Measurements from ENCODE around the gene PLAC9.

PLAC9 gene

GRCh38 chr10:80177781-80178636, 45.5 kb downstream of the PLAC9 start:
- peak; percentile 84 to 89 for DNase-seq
- WGBS (ENCODE audit: extremely low coverage, insufficient coverage, insufficient read length), result no CpG with 5 or more reads among the region's 12 CpGs

GRCh38 chr10:80182986-80183385, 50.5 kb downstream of the PLAC9 start:
- DNase-seq, result no peak
- no peak overlapping the region for H2BK120ac ChIP-seq (ENCODE audit: insufficient read depth, low read length, poor library complexity)
- no peak overlapping the region for H2BK12ac ChIP-seq (ENCODE audit: low read length)
- H3K27ac ChIP-seq (ENCODE audit: low read depth, low read length), result no peak overlapping the region
- H4K12ac ChIP-seq (ENCODE audit: low read depth, low read length), result no peak overlapping the region
- no peak overlapping the region for H2AK5ac ChIP-seq (ENCODE audit: low read length)
- H2AFZ ChIP-seq (ENCODE audit: insufficient read depth, low read length, poor library complexity), result no peak overlapping the region
- H3K79me1 ChIP-seq (ENCODE audit: low read length), result no peaks in the 10 kb centered on the region
- no CpG with 5 or more reads among the region's 6 CpGs for WGBS (ENCODE audit: extremely low coverage, insufficient coverage, insufficient read length)
- no peaks in the 10 kb centered on the region for H3K27me3 ChIP-seq (ENCODE audit: insufficient read depth, low read length)
- H3K4me1 ChIP-seq (ENCODE audit: control insufficient read depth in 1 of 2, insufficient read depth in 2 of 2, low read length in 2 of 2), result peaks cover 8% of the 10 kb centered on the region in 2 experiments
- H3K79me2 ChIP-seq (ENCODE audit: control insufficient read depth, insufficient read depth, low read length, poor library complexity), result peaks cover 10% of the 10 kb centered on the region
- no peaks in the 10 kb centered on the region for H3K9me3 ChIP-seq (ENCODE audit: insufficient read depth, low read depth, low read length)
- H3K18ac ChIP-seq (ENCODE audit: low read length), result no peak overlapping the region
- H3K4me3 ChIP-seq (ENCODE audit: low read depth, low read length), result no peak overlapping the region
- H3K23ac ChIP-seq (ENCODE audit: low read length), result no peak overlapping the region
- peak overlapping the region; percentile 53 for H3K4ac ChIP-seq (ENCODE audit: low read depth, low read length)
- no peak overlapping the region for H4K91ac ChIP-seq (ENCODE audit: low read depth, low read length)
- H2BK5ac ChIP-seq (ENCODE audit: low read depth, low read length, poor library complexity), result no peak overlapping the region
- no peak overlapping the region for H4K8ac ChIP-seq (ENCODE audit: low read depth, low read length)
- peaks cover 4% of the 10 kb centered on the region in 2 experiments for H3K36me3 ChIP-seq (ENCODE audit: control insufficient read depth in 1 of 2, insufficient read depth in 2 of 2, low read length in 2 of 2)
- H3K9ac ChIP-seq (ENCODE audit: low read length), result no peak overlapping the region
- H3K14ac ChIP-seq (ENCODE audit: low read length), result no peak overlapping the region
- no peak overlapping the region for H3K4me2 ChIP-seq (ENCODE audit: low read length)

More at GRCh38 chr10:80177781-80178636, 45.5 kb downstream of the PLAC9 start:
- Histone ChIP-seq H3K27me3 (ENCODE audit: insufficient read depth, low read length) (no peaks in the 10 kb centered on the region), H3K4me2 (ENCODE audit: low read length) (no peak overlapping the region), H2AFZ (ENCODE audit: insufficient read depth, low read length, poor library complexity) (no peak overlapping the region), H2BK12ac (ENCODE audit: low read length) (no peak overlapping the region), H3K79me2 (ENCODE audit: control insufficient read depth, insufficient read depth, low read length, poor library complexity) (peaks cover 5% of the 10 kb centered on the region), H3K4ac (ENCODE audit: low read depth, low read length) (no peak overlapping the region), H4K12ac (ENCODE audit: low read depth, low read length) (no peak overlapping the region), H3K9me3 (ENCODE audit: insufficient read depth, low read depth, low read length) (no peaks in the 10 kb centered on the region), H3K18ac (ENCODE audit: low read length) (no peak overlapping the region), H3K9ac (ENCODE audit: low read length) (no peak overlapping the region), H3K4me1 (ENCODE audit: control insufficient read depth in 1 of 2, insufficient read depth in 2 of 2, low read length in 2 of 2) (peaks cover 11 to 20% of the 10 kb centered on the region in 2 experiments), H2BK5ac (ENCODE audit: low read depth, low read length, poor library complexity) (no peak overlapping the region), H3K4me3 (ENCODE audit: low read depth, low read length) (no peak overlapping the region), H4K91ac (ENCODE audit: low read depth, low read length) (no peak overlapping the region), H2AK5ac (ENCODE audit: low read length) (no peak overlapping the region), H3K27ac (ENCODE audit: low read depth, low read length) (peak overlapping the region; percentile 6), H3K23ac (ENCODE audit: low read length) (no peak overlapping the region), H2BK120ac (ENCODE audit: insufficient read depth, low read length, poor library complexity) (no peak overlapping the region), H3K79me1 (ENCODE audit: low read length) (no peaks in the 10 kb centered on the region), H4K8ac (ENCODE audit: low read depth, low read length) (no peak overlapping the region), H3K14ac (ENCODE audit: low read length) (no peak overlapping the region), H3K36me3 (ENCODE audit: control insufficient read depth in 1 of 2, insufficient read depth in 2 of 2, low read length in 2 of 2) (peaks cover 4 to 10% of the 10 kb centered on the region in 2 experiments)

GRCh38 chr10:80183436-80183835, 50.9 kb downstream of the PLAC9 start:
- H3K79me2 ChIP-seq (ENCODE audit: control insufficient read depth, insufficient read depth, low read length, poor library complexity), result peaks cover 11% of the 10 kb centered on the region
- H4K12ac ChIP-seq (ENCODE audit: low read depth, low read length), result no peak overlapping the region
- H3K27me3 ChIP-seq (ENCODE audit: insufficient read depth, low read length), result no peaks in the 10 kb centered on the region
- H2BK120ac ChIP-seq (ENCODE audit: insufficient read depth, low read length, poor library complexity), result no peak overlapping the region
- no peak overlapping the region for H3K23ac ChIP-seq (ENCODE audit: low read length)
- WGBS (ENCODE audit: extremely low coverage, insufficient coverage, insufficient read length), result no CpG with 5 or more reads among the region's 4 CpGs
- H3K14ac ChIP-seq (ENCODE audit: low read length), result no peak overlapping the region
- no peaks in the 10 kb centered on the region for H3K9me3 ChIP-seq (ENCODE audit: insufficient read depth, low read depth, low read length)
- H3K79me1 ChIP-seq (ENCODE audit: low read length), result no peaks in the 10 kb centered on the region
- no peak overlapping the region for H4K91ac ChIP-seq (ENCODE audit: low read depth, low read length)
- no peak overlapping the region for H3K4me2 ChIP-seq (ENCODE audit: low read length)
- H2AFZ ChIP-seq (ENCODE audit: insufficient read depth, low read length, poor library complexity), result no peak overlapping the region
- H2AK5ac ChIP-seq (ENCODE audit: low read length), result no peak overlapping the region
- no peak overlapping the region for H4K8ac ChIP-seq (ENCODE audit: low read depth, low read length)
- no peak overlapping the region for H2BK12ac ChIP-seq (ENCODE audit: low read length)
- no peak overlapping the region for H3K18ac ChIP-seq (ENCODE audit: low read length)
- no peak for DNase-seq
- H2BK5ac ChIP-seq (ENCODE audit: low read depth, low read length, poor library complexity), result no peak overlapping the region
- no peak overlapping the region for H3K4me3 ChIP-seq (ENCODE audit: low read depth, low read length)
- no peak overlapping the region for H3K27ac ChIP-seq (ENCODE audit: low read depth, low read length)
- H3K4ac ChIP-seq (ENCODE audit: low read depth, low read length), result peak overlapping the region; percentile 19
- H3K9ac ChIP-seq (ENCODE audit: low read length), result no peak overlapping the region
- peaks cover 3 to 4% of the 10 kb centered on the region in 2 experiments for H3K4me1 ChIP-seq (ENCODE audit: control insufficient read depth in 1 of 2, insufficient read depth in 2 of 2, low read length in 2 of 2)
- peaks cover 4% of the 10 kb centered on the region in 2 experiments for H3K36me3 ChIP-seq (ENCODE audit: control insufficient read depth in 1 of 2, insufficient read depth in 2 of 2, low read length in 2 of 2)

GRCh38 chr10:80184291-80184690, 51.8 kb downstream of the PLAC9 start:
- Histone ChIP-seq H2BK5ac (ENCODE audit: low read depth, low read length, poor library complexity) (no peak overlapping the region), H3K14ac (ENCODE audit: low read length) (no peak overlapping the region), H3K4me2 (ENCODE audit: low read length) (no peak overlapping the region), H3K4ac (ENCODE audit: low read depth, low read length) (no peak overlapping the region), H4K12ac (ENCODE audit: low read depth, low read length) (no peak overlapping the region), H3K23ac (ENCODE audit: low read length) (no peak overlapping the region), H2BK120ac (ENCODE audit: insufficient read depth, low read length, poor library complexity) (no peak overlapping the region), H3K27ac (ENCODE audit: low read depth, low read length) (no peak overlapping the region), H3K27me3 (ENCODE audit: insufficient read depth, low read length) (no peaks in the 10 kb centered on the region), H2BK12ac (ENCODE audit: low read length) (no peak overlapping the region), H3K79me2 (ENCODE audit: control insufficient read depth, insufficient read depth, low read length, poor library complexity) (peaks cover 11% of the 10 kb centered on the region), H3K4me3 (ENCODE audit: low read depth, low read length) (no peak overlapping the region), H3K36me3 (ENCODE audit: control insufficient read depth in 1 of 2, insufficient read depth in 2 of 2, low read length in 2 of 2) (peaks cover 4% of the 10 kb centered on the region in 2 experiments), H3K79me1 (ENCODE audit: low read length) (no peaks in the 10 kb centered on the region), H2AK5ac (ENCODE audit: low read length) (no peak overlapping the region), H2AFZ (ENCODE audit: insufficient read depth, low read length, poor library complexity) (no peak overlapping the region), H3K4me1 (ENCODE audit: control insufficient read depth in 1 of 2, insufficient read depth in 2 of 2, low read length in 2 of 2) (no peaks in the 10 kb centered on the region), H3K18ac (ENCODE audit: low read length) (no peak overlapping the region), H4K8ac (ENCODE audit: low read depth, low read length) (no peak overlapping the region), H3K9ac (ENCODE audit: low read length) (no peak overlapping the region), H4K91ac (ENCODE audit: low read depth, low read length) (no peak overlapping the region), H3K9me3 (ENCODE audit: insufficient read depth, low read depth, low read length) (no peaks in the 10 kb centered on the region)
- DNase-seq, result no peak
- WGBS (ENCODE audit: extremely low coverage, insufficient coverage, insufficient read length), result no CpG with 5 or more reads among the region's 4 CpGs

All from trophoblast cell (in vitro differentiated cells and primary cell).